Esophagus (tissue), 2 donors: Measurements from ENCODE around the gene POC1B. TPM values are rescaled to one million over a fixed set of nuclear protein-coding genes. Genes with fewer than 3 reads are reported as not detected.

Source experiments
- H3K27ac ChIP-seq, 2 donors: one replicate each; pipeline ENCODE4 v1.5.1; 2013; ENCODE audit warnings: low read depth in 2 of 2, mild to moderate bottlenecking in 2 of 2, inconsistent platforms in 1 of 2, low read length in 1 of 2, moderate library complexity in 1 of 2
- H3K27me3 ChIP-seq, 2 donors: one replicate each; pipeline ENCODE4 v1.6.1; 2013; ENCODE audit warnings: low read length in 2 of 2, control low read depth in 1 of 2, mild to moderate bottlenecking in 1 of 2; ENCODE audit not compliant: insufficient read depth in 2 of 2, control insufficient read depth in 1 of 2
- H3K36me3 ChIP-seq, 2 donors: one replicate each; pipeline ENCODE4 v1.6.1; 2013; ENCODE audit warnings: low read length in 1 of 2; ENCODE audit not compliant: control insufficient read depth in 2 of 2, insufficient read depth in 2 of 2
- H3K4me1 ChIP-seq, 2 donors: one replicate each; pipeline ENCODE4 v1.6.1; 2013; ENCODE audit warnings: low read length in 1 of 2; ENCODE audit not compliant: control insufficient read depth in 2 of 2, insufficient read depth in 2 of 2
- H3K4me3 ChIP-seq, 2 donors: one replicate each; pipeline ENCODE4 v1.5.1; 2013; ENCODE audit warnings: low read length in 2 of 2, mild to moderate bottlenecking in 2 of 2, low read depth in 1 of 2, moderate library complexity in 1 of 2
- H3K9me3 ChIP-seq, 2 donors: one replicate each; pipeline ENCODE4 v1.6.1; 2013; ENCODE audit warnings: mild to moderate bottlenecking in 2 of 2, low read depth in 1 of 2, low read length in 1 of 2, moderate library complexity in 1 of 2; ENCODE audit not compliant: control insufficient read depth in 2 of 2, insufficient read depth in 1 of 2
- WGBS, 2 donors: extraction: QIAGEN DNeasy Blood & Tissue Kit; methylation state at CpG; one replicate each; pipeline ENCODE4 v1.1.7; 2013; 5-methylcytosine and 5-hydroxymethylcytosine counted together
- polyA plus RNA-seq, 2 donors: library from polyadenylated mRNA; stranded (reverse); fragments of 200-250 nt; gene quantifications; one replicate each; pipeline ENCODE4 v1.2.3, GENCODE V29; 2013
- donor health status: healthy with polysubstance abuse.
- donor health status: Bipolar disorder and iron deficiency.

POC1B gene
- polyA plus RNA-seq, 2 donors: 4.0 to 5.5 TPM

- H3K4me1 ChIP-seq: no peaks in the 10 kb centered on the region
- no peaks in the 10 kb centered on the region for H3K27me3 ChIP-seq
- H3K27ac ChIP-seq: no peak overlapping the region
- no peak overlapping the region for H3K4me3 ChIP-seq
- H3K36me3 ChIP-seq: no peaks in the 10 kb centered on the region
- no peaks in the 10 kb centered on the region for H3K9me3 ChIP-seq
- 75 to 81% methylated on average over 3 of the region's 3 CpGs for WGBS, 2 donors
Measured at GRCh38 chr12:89414322-89414721, 111.5 kb downstream of the POC1B start.

DNA sequence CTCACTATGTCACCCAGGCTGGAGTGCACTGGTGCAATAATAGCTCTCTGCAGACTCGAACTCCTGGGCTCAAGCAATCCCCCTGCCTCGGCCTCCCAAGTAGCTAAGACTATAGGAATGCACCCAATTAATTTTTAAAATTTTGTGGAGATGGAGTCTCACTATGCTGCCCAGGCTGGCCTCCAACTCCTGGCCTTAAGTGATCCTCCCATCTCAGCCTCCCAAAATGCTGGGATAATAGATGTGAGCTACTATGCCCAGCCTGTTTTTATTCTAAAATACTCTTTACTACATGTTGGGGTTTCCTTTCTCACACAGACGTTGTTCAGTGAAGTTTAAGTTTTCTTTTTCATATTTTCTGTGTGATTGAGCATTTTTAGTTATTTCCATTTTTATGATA lies 112.6 kb downstream of the POC1B start:
- whole genome bisulfite sequencing, 2 donors: 94 to 95% methylated on average over 3 of the region's 3 CpGs

GRCh38 chr12:89412665-89413064 lies 113.2 kb downstream of the POC1B start:
- Histone ChIP-seq H3K4me1 (no peaks in the 10 kb centered on the region), H3K4me3 (no peak overlapping the region), H3K27ac (no peak overlapping the region), H3K27me3 (no peaks in the 10 kb centered on the region), H3K36me3 (no peaks in the 10 kb centered on the region), H3K9me3 (no peaks in the 10 kb centered on the region)
- 95 to 96% methylated on average over 6 of the region's 6 CpGs for WGBS, 2 donors

More for the DNA sequence above, 112.6 kb downstream of the POC1B start:
- H3K4me3 ChIP-seq: no peak overlapping the region
- no peak overlapping the region for H3K27ac ChIP-seq
- no peaks in the 10 kb centered on the region for H3K9me3 ChIP-seq
- no peaks in the 10 kb centered on the region for H3K27me3 ChIP-seq
- H3K4me1 ChIP-seq: no peaks in the 10 kb centered on the region
- no peaks in the 10 kb centered on the region for H3K36me3 ChIP-seq

DNA sequence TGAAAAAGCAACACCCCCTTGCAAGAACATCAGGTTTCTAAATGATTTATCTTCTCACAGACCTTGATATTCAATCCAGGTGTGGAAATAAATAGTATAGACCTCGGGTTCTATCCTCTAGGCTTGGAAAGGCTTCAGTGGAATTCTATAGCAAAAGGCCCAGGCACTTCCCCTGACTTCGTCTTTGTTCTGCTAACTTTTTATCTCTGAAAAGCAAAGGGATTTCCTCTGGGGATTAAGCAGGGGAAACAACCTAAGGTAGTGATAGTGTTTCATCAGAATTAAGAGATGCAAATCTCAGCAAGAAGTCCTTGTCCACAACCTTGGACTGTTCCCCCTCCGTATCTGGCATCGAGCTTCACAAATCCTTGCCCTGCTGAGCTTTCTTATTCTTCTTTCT lies 114.0 kb downstream of the POC1B start:
- WGBS, 2 donors: 50 to 61% methylated on average over 4 of the region's 4 CpGs
- no peak overlapping the region for H3K4me3 ChIP-seq
- H3K27me3 ChIP-seq: no peaks in the 10 kb centered on the region
- no peaks in the 10 kb centered on the region for H3K9me3 ChIP-seq
- no peaks in the 10 kb centered on the region for H3K4me1 ChIP-seq
- H3K36me3 ChIP-seq: no peaks in the 10 kb centered on the region
- H3K27ac ChIP-seq: no peak overlapping the region

DNA sequence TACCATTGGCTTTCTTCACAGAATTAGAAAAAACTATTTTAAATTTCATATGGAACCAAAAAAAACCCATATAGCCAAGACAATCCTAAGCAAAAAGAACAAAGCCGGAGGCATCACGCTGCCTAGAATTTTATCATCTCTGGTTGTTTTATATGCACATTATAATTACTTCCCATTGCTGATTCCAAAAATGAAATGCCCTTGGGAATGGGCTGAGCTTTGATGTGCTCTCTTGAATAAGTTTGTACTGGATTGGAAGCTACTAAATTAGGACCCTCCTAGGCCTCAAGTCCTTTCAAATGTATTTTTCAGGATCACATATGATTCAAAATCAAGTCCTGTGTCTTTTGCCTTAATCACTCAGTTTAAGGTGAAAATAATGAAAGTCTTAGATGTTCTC lies 114.6 kb downstream of the POC1B start:
- 72 to 78% methylated on average over 2 of the region's 2 CpGs for WGBS, 2 donors
- no peaks in the 10 kb centered on the region for H3K4me1 ChIP-seq
- H3K27me3 ChIP-seq: no peaks in the 10 kb centered on the region
- no peaks in the 10 kb centered on the region for H3K36me3 ChIP-seq
- no peak overlapping the region for H3K4me3 ChIP-seq
- no peaks in the 10 kb centered on the region for H3K9me3 ChIP-seq
- H3K27ac ChIP-seq: no peak overlapping the region

- Histone ChIP-seq H3K27ac (no peak overlapping the region), H3K36me3 (no peaks in the 10 kb centered on the region), H3K4me1 (no peaks in the 10 kb centered on the region), H3K9me3 (peaks cover 0 to under 1% of the 10 kb centered on the region in 2 donors), H3K27me3 (no peaks in the 10 kb centered on the region), H3K4me3 (no peak overlapping the region)
- WGBS, 2 donors: 87 to 90% methylated on average over 4 of the region's 4 CpGs
Measured at GRCh38 chr12:89405626-89406345, 120.1 kb downstream of the POC1B start.

DNA sequence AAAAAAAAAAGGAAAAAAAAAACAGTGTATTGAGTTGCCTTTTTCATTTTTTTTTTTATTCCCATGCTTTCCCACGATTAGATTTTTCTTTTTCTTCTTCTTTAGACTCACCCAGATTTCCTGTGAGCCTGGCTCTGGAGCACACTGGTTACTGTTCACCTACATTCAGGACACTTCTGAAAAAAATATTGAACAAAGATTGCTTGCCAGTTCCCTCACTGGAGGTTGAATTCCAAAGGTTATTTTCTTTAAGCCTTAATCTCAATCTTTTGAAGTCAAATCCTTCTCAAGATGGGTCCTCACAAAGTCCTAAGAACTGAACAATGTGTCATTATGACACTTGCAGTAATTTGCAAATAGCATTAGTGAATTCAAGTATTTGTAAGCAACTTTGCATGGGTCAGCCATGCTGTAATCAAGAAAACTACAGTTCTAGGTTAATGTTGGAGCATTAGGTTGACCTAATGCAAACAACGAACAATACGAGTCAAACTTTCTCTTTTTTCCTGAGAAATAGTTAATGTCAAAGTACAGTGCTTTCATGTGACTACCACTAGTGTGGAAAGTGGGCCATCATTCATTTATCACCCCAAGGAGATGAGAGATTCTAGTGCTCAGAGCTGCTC lies 124.3 kb downstream of the POC1B start:
- H3K4me1 ChIP-seq: no peaks in the 10 kb centered on the region
- H3K4me3 ChIP-seq: no peak overlapping the region
- no peaks in the 10 kb centered on the region for H3K27me3 ChIP-seq
- H3K27ac ChIP-seq: no peak overlapping the region
- WGBS, 2 donors: 83 to 84% methylated on average over 3 of the region's 3 CpGs
- no peaks in the 10 kb centered on the region for H3K36me3 ChIP-seq
- peaks cover 0 to 3% of the 10 kb centered on the region in 2 donors for H3K9me3 ChIP-seq

- no peak overlapping the region for H3K27ac ChIP-seq
- H3K4me1 ChIP-seq: no peaks in the 10 kb centered on the region
- peaks cover 0 to 3% of the 10 kb centered on the region in 2 donors for H3K9me3 ChIP-seq
- H3K27me3 ChIP-seq: no peaks in the 10 kb centered on the region
- no peak overlapping the region for H3K4me3 ChIP-seq
- H3K36me3 ChIP-seq: no peaks in the 10 kb centered on the region
- WGBS, 2 donors: 82 to 90% methylated on average over 6 of the region's 6 CpGs
Measured at GRCh38 chr12:89400415-89400814, 125.4 kb downstream of the POC1B start.

- Histone ChIP-seq H3K27ac (no peak overlapping the region), H3K27me3 (no peaks in the 10 kb centered on the region), H3K9me3 (peaks cover 0 to 2% of the 10 kb centered on the region in 2 donors), H3K36me3 (no peaks in the 10 kb centered on the region), H3K4me1 (no peaks in the 10 kb centered on the region), H3K4me3 (no peak overlapping the region)
- 81 to 83% methylated on average over 4 of the region's 4 CpGs for WGBS, 2 donors
Measured at GRCh38 chr12:89395712-89396111, 130.1 kb downstream of the POC1B start.
